ENCODE results near the gene DENND1C.
A peak's percentile ranks its signal among the peaks of the same experiment; 100 is the strongest.

Gene DENND1C

GRCh38 chr19:6423499-6424194 lies 57.9 kb downstream of the DENND1C start:
- Mint-ChIP-seq H3K9me3 (no peaks in the 10 kb centered on the region), H3K27ac (no peak overlapping the region), H3K27me3 (no peaks in the 10 kb centered on the region), H3K4me1 (peaks cover 22% of the 10 kb centered on the region), H3K36me3 (peaks cover 6% of the 10 kb centered on the region), H3K4me3 (peak overlapping the region; percentile 86)
- no peak for DNase-seq (ENCODE audit: low spot score in 2 of 2)
- ATAC-seq (ENCODE audit: low read depth): no peak

- no peaks in the 10 kb centered on the region for H3K27me3 Mint-ChIP-seq
- no peaks in the 10 kb centered on the region for H3K9me3 Mint-ChIP-seq
- DNase-seq (ENCODE audit: low spot score in 2 of 2): no peak
- no peak for ATAC-seq (ENCODE audit: low read depth)
- H3K36me3 Mint-ChIP-seq: peaks cover 8% of the 10 kb centered on the region
- peaks cover 22% of the 10 kb centered on the region for H3K4me1 Mint-ChIP-seq
- H3K27ac Mint-ChIP-seq: no peak overlapping the region
- no peak overlapping the region for H3K4me3 Mint-ChIP-seq
Measured at GRCh38 chr19:6421075-6422014, 60.2 kb downstream of the DENND1C start.

DNA sequence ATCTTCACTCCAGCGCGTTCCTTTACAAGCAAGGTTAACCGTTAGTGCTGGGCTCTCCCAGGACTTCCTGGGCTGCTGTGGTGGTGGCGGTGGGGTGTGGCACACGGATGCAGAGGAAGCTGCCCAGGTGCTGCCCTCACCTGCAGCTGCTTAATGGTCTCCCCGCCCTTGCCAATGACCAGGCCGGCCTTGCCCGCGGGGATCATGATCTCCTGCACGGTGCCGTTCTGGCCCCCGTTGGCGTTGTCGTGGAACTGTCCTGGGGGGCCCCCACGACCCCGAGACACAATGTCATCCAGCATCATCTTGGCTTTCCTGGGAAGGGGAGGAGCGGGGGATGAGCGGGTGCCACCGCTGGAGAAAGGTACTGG lies 63.0 kb downstream of the DENND1C start:
- H3K9me3 Mint-ChIP-seq: no peaks in the 10 kb centered on the region
- ATAC-seq (ENCODE audit: low read depth): no peak
- no peak overlapping the region for H3K4me3 Mint-ChIP-seq
- peaks cover 16% of the 10 kb centered on the region for H3K4me1 Mint-ChIP-seq
- H3K27me3 Mint-ChIP-seq: no peaks in the 10 kb centered on the region
- no peak overlapping the region for H3K27ac Mint-ChIP-seq
- DNase-seq (ENCODE audit: low spot score in 2 of 2): no peak
- peaks cover 19% of the 10 kb centered on the region for H3K36me3 Mint-ChIP-seq

DNA sequence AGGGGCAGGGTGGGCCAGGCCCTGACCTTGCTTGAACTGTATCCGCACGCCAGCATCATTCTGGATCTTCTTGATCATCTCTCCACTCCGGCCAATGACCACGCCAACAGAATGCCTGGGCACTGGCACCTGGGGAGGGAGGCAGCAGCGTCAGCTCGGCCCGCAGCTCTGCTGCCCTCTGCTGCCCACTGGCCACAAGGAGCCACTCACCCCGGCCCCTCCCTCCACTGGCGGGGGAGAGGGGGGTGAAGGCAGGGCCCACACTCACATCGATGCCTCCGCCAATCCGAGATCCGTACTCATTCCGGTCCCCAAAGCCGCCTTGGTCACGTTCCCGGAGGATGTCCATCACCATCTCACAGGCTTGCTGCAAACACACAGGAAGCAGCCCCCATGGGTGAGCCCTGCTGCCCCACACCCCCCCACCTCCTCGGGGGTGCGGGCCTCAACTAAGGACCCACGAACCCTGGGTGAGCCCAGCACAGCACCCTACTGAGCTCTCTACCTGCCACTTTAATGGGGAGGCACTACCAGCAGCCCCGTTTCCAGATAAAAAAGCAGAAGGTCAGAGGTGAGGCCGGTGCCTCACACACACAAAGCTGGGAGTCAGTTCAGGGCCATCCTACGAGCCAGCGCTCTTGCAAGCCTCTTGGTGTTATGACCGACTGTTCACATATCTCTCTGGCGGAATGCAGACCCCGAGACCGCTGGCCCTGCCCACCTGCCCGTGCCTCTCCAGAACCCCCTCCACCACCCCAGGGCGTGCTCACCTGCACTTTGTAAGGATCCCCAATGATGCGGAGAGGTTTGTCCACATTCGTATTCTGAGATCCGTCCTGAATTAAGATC lies 63.6 kb downstream of the DENND1C start:
- H3K9me3 Mint-ChIP-seq: no peaks in the 10 kb centered on the region
- H3K4me3 Mint-ChIP-seq: no peak overlapping the region
- H3K27ac Mint-ChIP-seq: no peak overlapping the region
- ATAC-seq (ENCODE audit: low read depth) (no peak), DNase-seq (ENCODE audit: low spot score in 2 of 2) (no peak)
- no peaks in the 10 kb centered on the region for H3K27me3 Mint-ChIP-seq
- peaks cover 19% of the 10 kb centered on the region for H3K36me3 Mint-ChIP-seq
- H3K4me1 Mint-ChIP-seq: peaks cover 11% of the 10 kb centered on the region
